Measurements from ENCODE around the gene INPP4B. TPM values are rescaled to one million over a fixed set of nuclear protein-coding genes. Genes with fewer than 3 reads are reported as not detected.

Gene INPP4B
- total RNA-seq (10 to 100 TPM in 4 of 7 donors, 1 to 10 TPM in 3; 2.9 to 14.7 (median 12.4) TPM), polyA plus RNA-seq (10 to 100 TPM in 1 of 2 donors, 1 to 10 TPM in 1; 1.7 to 10.7 TPM)
- long read RNA-seq, donor 1, partial matches to known transcripts = 19 of 27 reads
- long read RNA-seq, donor 1, other reads (novel, unspliced or antisense) = 7 of 27 reads
- long read RNA-seq, donor 2 = 0 reads
- long read RNA-seq, donor 3, partial matches to known transcripts = 0 of 2 reads
- long read RNA-seq, donor 3, other reads (novel, unspliced or antisense) = 1 of 2 reads

DNA sequence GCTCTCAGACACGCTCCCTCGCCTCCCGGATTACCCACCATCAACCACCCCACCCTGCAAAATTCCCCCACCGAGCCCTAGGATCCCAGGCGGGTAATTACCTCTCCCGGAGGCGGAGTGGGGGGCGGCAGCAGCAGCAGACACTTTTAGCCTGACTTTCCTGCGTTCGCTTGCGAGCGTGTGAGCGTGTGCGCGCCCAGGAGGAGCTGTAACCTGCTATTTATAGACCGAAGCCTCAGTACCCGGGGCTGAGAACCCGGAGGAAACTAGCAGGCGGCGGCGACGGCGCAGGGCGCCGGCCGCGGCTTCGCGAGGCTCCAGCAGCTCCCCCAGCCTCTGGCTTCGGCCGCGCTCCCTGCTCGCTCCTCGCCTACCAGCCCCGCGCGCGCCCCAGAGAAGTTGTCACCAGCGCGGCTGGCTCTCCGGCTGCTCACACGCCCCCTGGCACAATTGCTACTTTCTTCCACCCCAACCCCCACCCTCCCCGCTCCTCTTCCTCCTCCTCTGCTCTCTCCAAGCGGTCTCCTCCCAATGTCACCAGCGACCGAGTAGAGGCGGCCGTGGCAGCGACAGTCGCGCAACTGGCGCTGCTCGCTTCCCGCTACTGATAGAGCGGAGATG, at the start of gene INPP4B:
INPP4B (minus strand) TSS at position 194 of the 621 bp plus-strand sequence.
- Histone ChIP-seq H3K27me3 (no peaks in the 10 kb centered on the region), H3K27ac (peak within 1 kb of the TSS in 1 of 2 donors; percentile 44), H3K4me3 (peak within 1 kb of the TSS; percentile 65), H3K4me1 (ENCODE audit: insufficient read depth) (peaks cover 3% of the 10 kb centered on the region), H3K9me3 (no peaks in the 10 kb centered on the region), H3K36me3 (no peaks in the 10 kb centered on the region)
- intact Hi-C loops (cut with DNase I) = loop anchor here in 3 of 4 donors (5.0 to 10.0 kb wide), 3 partner anchors 491 to 721 kb away; no protein-coding TSS in a partner anchor
- 0 to 1% (median 1%) methylated on average over 52 to 55 of the region's 55 CpGs for WGBS, 3 donors
- TF ChIP-seq EP300 (IDR thresholded peaks at IDR 0.05) (no peak), POLR2A (IDR thresholded peaks at IDR 0.05) (no peak), CTCF (IDR thresholded peaks at IDR 0.05) (no peak)
- peak; percentile 35 to 76 (median 53) for DNase-seq

DNA sequence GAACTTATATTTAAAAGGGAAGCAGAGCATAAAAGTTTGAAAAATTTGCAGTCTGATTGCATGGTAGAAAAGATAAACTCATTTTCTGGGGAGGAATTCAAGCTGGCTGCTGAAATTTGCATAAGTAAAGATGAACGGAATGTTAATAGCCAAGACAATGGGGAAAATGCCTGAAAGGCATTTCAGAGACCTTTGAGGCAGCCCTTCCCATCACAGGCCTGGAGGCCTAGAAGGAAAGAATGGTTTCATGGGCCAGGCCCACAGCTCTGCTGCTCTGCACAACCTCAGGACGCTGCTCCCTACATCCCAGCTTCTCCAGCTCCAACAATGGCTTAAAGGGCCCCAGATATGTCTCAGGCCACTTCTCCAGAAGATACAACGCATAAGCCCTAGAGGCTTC, 46.9 kb upstream of the INPP4B start:
- H3K4me3 ChIP-seq = no peak overlapping the region
- intact Hi-C loops (cut with DNase I) = no loop called here
- 86 to 95% (median 92%) methylated on average over 3 of the region's 3 CpGs for WGBS, 3 donors
- H3K9me3 ChIP-seq = peaks cover 0 to 3% of the 10 kb centered on the region in 2 donors
- no peaks in the 10 kb centered on the region for H3K4me1 ChIP-seq (ENCODE audit: insufficient read depth)
- TF ChIP-seq EP300 (IDR thresholded peaks at IDR 0.05) (no peak), CTCF (IDR thresholded peaks at IDR 0.05) (no peak), POLR2A (IDR thresholded peaks at IDR 0.05) (no peak)
- no peak for DNase-seq
- no peaks in the 10 kb centered on the region for H3K36me3 ChIP-seq
- no peak overlapping the region for H3K27ac ChIP-seq
- H3K27me3 ChIP-seq = no peaks in the 10 kb centered on the region

DNA sequence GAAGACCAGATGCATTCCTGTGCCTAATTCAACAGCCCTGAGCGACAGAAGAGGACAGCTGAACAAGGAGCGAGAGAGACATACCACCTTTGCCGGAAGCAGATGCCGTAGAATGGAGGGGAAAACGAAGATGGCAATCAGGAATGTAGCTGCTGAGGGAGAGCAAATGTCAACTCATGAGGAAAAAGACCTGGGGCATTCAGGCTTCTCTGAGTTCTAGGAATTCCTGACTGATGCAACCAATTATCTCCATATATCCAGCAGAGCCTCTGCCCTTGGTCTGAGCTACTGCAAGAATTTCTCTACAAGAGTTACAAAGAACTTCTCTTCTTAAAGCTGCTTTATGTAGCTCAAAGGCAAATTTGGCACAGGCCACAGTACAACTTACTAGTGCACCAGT, 40.5 kb upstream of the INPP4B start:
- no peaks in the 10 kb centered on the region for H3K9me3 ChIP-seq
- no peak overlapping the region for H3K4me3 ChIP-seq
- DNase-seq = no peak
- no peaks in the 10 kb centered on the region for H3K4me1 ChIP-seq (ENCODE audit: insufficient read depth)
- intact Hi-C loops (cut with DNase I) = no loop called here
- H3K36me3 ChIP-seq = no peaks in the 10 kb centered on the region
- H3K27ac ChIP-seq = no peak overlapping the region
- 91% methylated on average over 5 of the region's 5 CpGs for WGBS, 3 donors
- no peak for TF ChIP-seq CTCF (IDR thresholded peaks at IDR 0.05)
- TF ChIP-seq EP300 (IDR thresholded peaks at IDR 0.05) = no peak
- no peak for TF ChIP-seq POLR2A (IDR thresholded peaks at IDR 0.05)
- H3K27me3 ChIP-seq = no peaks in the 10 kb centered on the region

- intact Hi-C loops (cut with DNase I) = no loop called here
- H3K36me3 ChIP-seq = no peaks in the 10 kb centered on the region
- WGBS, 3 donors = 61 to 66% (median 63%) methylated on average over 4 of the region's 4 CpGs
These were observed 37.1 kb upstream of the INPP4B start for GRCh38 chr4:142883040-142883832.

More at GRCh38 chr4:142883040-142883832, 37.1 kb upstream of the INPP4B start:
- Histone ChIP-seq H3K27me3 (no peaks in the 10 kb centered on the region), H3K9me3 (no peaks in the 10 kb centered on the region), H3K4me3 (no peak overlapping the region), H3K27ac (no peak overlapping the region), H3K4me1 (ENCODE audit: insufficient read depth) (no peaks in the 10 kb centered on the region)
- TF ChIP-seq EP300 (IDR thresholded peaks at IDR 0.05) (no peak), CTCF (IDR thresholded peaks at IDR 0.05) (no peak), POLR2A (IDR thresholded peaks at IDR 0.05) (no peak)
- DNase-seq = no peak

Measured in ovary (tissue), 10 donors.